Progenitor cell of endocrine pancreas (in vitro differentiated cells): ENCODE measurements around the gene SERPINA5. TPM values are rescaled to one million over a fixed set of nuclear protein-coding genes. Genes with fewer than 3 reads are reported as not detected.

ENCODE experiments used
- DNase-seq: peaks from one replicate; pipeline ENCODE4 v3.0.0; 2021; ENCODE audit warnings: low spot score; ENCODE audit not compliant: unreplicated experiment
- H3K27ac Mint-ChIP-seq: 2 replicates; pipeline ENCODE4 v1.8.0; 2021; ENCODE audit warnings: mild to moderate bottlenecking, moderate library complexity, mixed read lengths
- H3K27me3 Mint-ChIP-seq: 2 replicates; pipeline ENCODE4 v1.8.0; 2021; ENCODE audit warnings: mixed read lengths
- H3K36me3 Mint-ChIP-seq: 2 replicates; pipeline ENCODE4 v1.8.0; 2022; ENCODE audit warnings: mixed read lengths; ENCODE audit not compliant: insufficient read depth
- H3K4me1 Mint-ChIP-seq: 2 replicates; pipeline ENCODE4 v1.8.0; 2021; ENCODE audit warnings: low read depth, mixed read lengths
- H3K4me3 Mint-ChIP-seq: 2 replicates; pipeline ENCODE4 v1.8.0; 2021; ENCODE audit warnings: low read depth, mild to moderate bottlenecking, moderate library complexity, mixed read lengths
- H3K9me3 Mint-ChIP-seq: 2 replicates; pipeline ENCODE4 v1.8.0; 2021; ENCODE audit warnings: low read depth, mixed read lengths
- total RNA-seq: library from RNA; stranded (reverse); gene quantifications from 2 replicates; pipeline ENCODE4 v1.2.1, GENCODE V29; 2021
- TF ChIP-seq, protein P1 (sequence below): fragments of 200-600 bp; sonication (generic); IDR thresholded peaks from one replicate; pipeline ENCODE4 v1.5.0; 2021; ENCODE audit warnings: antibody characterized with exemption, mild to moderate bottlenecking; ENCODE audit not compliant: unreplicated experiment

SERPINA5 gene
- total RNA-seq, 1 donor from 2014 or later: 37.7 TPM

DNA sequence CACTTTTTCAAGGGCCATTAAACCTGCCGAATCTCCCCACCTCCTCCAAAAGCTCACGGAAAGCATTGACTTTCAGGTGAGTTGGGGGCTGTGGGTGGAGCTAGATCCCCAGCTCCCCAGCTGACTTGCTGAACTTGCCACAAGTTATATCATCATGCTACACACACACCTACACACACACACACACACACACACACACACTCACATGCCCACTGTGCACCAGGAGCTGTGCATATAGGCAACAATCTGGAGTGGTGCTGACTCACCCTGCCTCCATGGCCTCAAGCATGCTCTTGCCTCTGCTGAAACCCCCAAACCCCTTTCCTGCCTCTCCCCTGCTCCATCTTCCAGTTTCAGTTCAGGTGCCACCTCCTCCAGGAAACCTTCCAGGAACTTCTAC lies 57.1 kb downstream of the SERPINA5 start:
- TF ChIP-seq, protein P1, sequence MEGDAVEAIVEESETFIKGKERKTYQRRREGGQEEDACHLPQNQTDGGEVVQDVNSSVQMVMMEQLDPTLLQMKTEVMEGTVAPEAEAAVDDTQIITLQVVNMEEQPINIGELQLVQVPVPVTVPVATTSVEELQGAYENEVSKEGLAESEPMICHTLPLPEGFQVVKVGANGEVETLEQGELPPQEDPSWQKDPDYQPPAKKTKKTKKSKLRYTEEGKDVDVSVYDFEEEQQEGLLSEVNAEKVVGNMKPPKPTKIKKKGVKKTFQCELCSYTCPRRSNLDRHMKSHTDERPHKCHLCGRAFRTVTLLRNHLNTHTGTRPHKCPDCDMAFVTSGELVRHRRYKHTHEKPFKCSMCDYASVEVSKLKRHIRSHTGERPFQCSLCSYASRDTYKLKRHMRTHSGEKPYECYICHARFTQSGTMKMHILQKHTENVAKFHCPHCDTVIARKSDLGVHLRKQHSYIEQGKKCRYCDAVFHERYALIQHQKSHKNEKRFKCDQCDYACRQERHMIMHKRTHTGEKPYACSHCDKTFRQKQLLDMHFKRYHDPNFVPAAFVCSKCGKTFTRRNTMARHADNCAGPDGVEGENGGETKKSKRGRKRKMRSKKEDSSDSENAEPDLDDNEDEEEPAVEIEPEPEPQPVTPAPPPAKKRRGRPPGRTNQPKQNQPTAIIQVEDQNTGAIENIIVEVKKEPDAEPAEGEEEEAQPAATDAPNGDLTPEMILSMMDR: no peak
- H3K27me3 Mint-ChIP-seq: peaks cover 21% of the 10 kb centered on the region
- H3K4me3 Mint-ChIP-seq: no peak overlapping the region
- H3K4me1 Mint-ChIP-seq: peaks cover 30% of the 10 kb centered on the region
- H3K9me3 Mint-ChIP-seq: no peaks in the 10 kb centered on the region
- H3K27ac Mint-ChIP-seq: peak overlapping the region; percentile 71
- DNase-seq: no peak
- no peaks in the 10 kb centered on the region for H3K36me3 Mint-ChIP-seq

DNA sequence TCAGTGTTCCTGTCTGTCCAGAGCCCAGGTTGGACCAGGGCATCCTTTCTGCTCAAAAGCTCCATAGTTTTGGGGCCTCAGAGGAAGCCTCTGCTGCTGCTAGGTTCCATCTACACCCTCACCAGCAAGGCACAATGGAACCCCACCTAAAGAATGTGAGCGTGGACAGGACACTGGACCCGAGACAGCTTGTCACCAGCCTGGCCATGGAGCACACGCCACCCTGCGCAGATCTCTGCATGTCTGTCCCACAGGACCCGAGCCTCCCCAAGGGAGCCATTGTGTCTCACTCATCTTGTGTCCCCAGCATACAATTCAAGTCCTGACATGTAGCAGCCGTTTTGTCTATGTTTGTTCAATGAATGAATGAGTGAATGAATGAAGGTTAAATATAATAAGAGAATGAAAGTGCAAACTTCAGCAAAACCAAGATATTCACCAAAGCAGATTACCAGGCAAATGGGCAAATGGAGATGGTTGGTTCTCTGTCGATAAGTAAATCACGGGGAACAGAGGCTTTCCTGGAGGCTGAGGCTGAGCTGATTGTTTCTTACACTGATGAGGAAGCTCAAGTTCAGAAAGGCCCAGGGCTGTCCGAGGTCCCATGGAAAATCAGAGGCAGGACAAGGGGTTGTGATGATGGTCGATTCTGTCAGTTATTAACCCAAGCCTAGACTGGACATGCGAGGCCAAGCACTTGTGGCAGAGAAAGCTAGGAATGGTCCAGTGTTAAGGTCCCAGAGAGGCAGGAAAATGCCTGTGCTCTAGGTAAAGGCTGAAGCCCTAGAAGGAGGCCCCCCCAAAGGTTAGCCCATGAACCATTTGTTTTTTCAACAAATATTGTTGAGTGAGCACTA lies 58.0 kb downstream of the SERPINA5 start:
- peaks cover 19% of the 10 kb centered on the region for H3K27me3 Mint-ChIP-seq
- no peak overlapping the region for H3K4me3 Mint-ChIP-seq
- H3K4me1 Mint-ChIP-seq: peaks cover 30% of the 10 kb centered on the region
- H3K27ac Mint-ChIP-seq: no peak overlapping the region
- DNase-seq: no peak
- H3K9me3 Mint-ChIP-seq: no peaks in the 10 kb centered on the region
- H3K36me3 Mint-ChIP-seq: no peaks in the 10 kb centered on the region
- TF ChIP-seq, protein P1: no peak

DNA sequence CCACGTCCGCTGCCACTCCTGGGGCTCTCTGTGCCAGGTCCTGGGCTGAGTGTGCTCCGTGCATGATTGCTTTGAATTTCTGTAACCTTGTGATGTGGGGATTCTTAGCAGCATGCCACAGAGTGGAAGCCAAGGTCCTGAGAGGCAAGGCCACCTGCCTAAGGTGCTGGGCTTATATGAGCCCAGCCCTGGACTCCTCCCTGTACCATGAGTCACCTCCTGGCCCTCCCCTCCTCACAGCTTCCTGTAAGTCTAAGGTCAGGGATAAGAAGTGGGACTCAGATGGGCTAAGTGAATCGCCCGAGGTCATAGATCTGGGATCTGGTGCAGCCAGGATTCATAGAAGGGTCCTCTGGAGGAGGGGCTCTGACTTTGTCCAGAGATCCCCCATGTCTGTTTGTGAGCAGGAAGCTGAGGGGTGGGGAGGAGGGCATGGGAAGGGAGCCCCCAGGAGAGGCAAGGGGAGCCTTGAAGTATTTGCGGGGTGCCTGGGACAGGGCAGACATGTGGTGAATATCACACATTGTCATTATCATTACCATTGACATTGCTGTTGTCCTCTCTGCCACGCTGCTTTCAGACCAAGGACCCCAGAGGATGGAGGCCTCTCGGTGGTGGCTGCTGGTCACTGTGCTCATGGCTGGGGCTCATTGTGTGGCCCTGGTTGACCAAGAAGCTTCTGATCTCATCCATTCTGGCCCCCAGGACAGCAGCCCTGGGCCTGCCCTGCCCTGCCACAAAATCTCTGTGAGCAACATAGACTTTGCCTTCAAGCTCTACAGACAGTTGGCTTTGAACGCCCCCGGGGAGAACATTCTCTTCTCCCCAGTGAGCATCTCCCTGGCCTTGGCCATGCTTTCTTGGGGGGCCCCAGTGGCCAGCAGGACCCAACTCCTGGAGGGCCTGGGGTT lies 59.8 kb downstream of the SERPINA5 start:
- H3K27ac Mint-ChIP-seq: no peak overlapping the region
- peaks cover 29% of the 10 kb centered on the region for H3K4me1 Mint-ChIP-seq
- H3K9me3 Mint-ChIP-seq: no peaks in the 10 kb centered on the region
- H3K4me3 Mint-ChIP-seq: no peak overlapping the region
- TF ChIP-seq, protein P1: no peak
- H3K27me3 Mint-ChIP-seq: peaks cover 30% of the 10 kb centered on the region
- no peaks in the 10 kb centered on the region for H3K36me3 Mint-ChIP-seq
- no peak for DNase-seq

DNA sequence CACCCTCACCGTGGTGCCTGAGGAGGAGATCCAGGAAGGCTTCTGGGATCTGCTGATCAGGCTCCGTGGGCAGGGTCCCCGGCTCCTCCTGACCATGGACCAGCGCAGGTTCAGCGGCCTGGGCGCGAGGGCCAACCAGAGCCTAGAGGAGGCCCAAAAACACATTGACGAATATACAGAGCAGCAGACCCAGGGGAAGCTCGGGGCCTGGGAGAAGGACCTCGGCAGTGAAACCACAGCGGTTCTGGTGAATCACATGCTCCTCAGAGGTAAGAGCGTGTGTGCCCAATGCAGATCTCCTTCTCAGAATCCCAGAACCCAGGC lies 60.4 kb downstream of the SERPINA5 start:
- Mint-ChIP-seq H3K27me3 (peaks cover 30% of the 10 kb centered on the region), H3K36me3 (no peaks in the 10 kb centered on the region), H3K27ac (no peak overlapping the region), H3K4me3 (no peak overlapping the region), H3K9me3 (no peaks in the 10 kb centered on the region), H3K4me1 (peaks cover 27% of the 10 kb centered on the region)
- TF ChIP-seq, protein P1: no peak
- DNase-seq: no peak

Other genes starting within 250 kb of the SERPINA5 start
- not detected in 2 replicates for gene SERPINA2, start 214.7 kb upstream of the SERPINA5 start, total RNA-seq
- 411 and 431 TPM in 2 replicates for gene SERPINA1, start 192.8 kb upstream of the SERPINA5 start, total RNA-seq
- gene SERPINA11, start 128.6 kb upstream of the SERPINA5 start, total RNA-seq: 0.47 and 0.89 TPM in 2 replicates
- not detected in 2 replicates for gene SERPINA9, start 105.2 kb upstream of the SERPINA5 start, total RNA-seq
- gene SERPINA12, start 72.0 kb upstream of the SERPINA5 start, total RNA-seq: not detected in 2 replicates
- gene SERPINA4, start 20.0 kb upstream of the SERPINA5 start, total RNA-seq: 5.9 and 7.3 TPM in 2 replicates
- 5.2 and 8.0 TPM in 2 replicates for gene SERPINA3, start 31.0 kb downstream of the SERPINA5 start, total RNA-seq
- gene GSC, start 188.7 kb downstream of the SERPINA5 start, total RNA-seq: not detected in 2 replicates